Muscle layer of duodenum (tissue), 2 donors: ENCODE data around the gene SSBP3.

ENCODE experiments used
- H3K27ac ChIP-seq: one replicate; pipeline ENCODE4 v1.7.0; 2013; ENCODE audit warnings: mild to moderate bottlenecking, low read length
- H3K27me3 ChIP-seq: one replicate; pipeline ENCODE4 v1.7.0; 2013; ENCODE audit warnings: low read depth, mild to moderate bottlenecking, control low read depth, low read length
- H3K36me3 ChIP-seq, 2 donors: one replicate each; pipeline ENCODE4 v1.7.0; 2013; ENCODE audit warnings: low read length in 2 of 2, control low read depth in 1 of 2, mild to moderate bottlenecking in 1 of 2; ENCODE audit not compliant: insufficient read depth in 2 of 2, control insufficient read depth in 1 of 2
- H3K4me1 ChIP-seq, 2 donors: one replicate each; pipeline ENCODE4 v1.7.0; 2013; ENCODE audit warnings: low read length in 2 of 2, mild to moderate bottlenecking in 2 of 2, control low read depth in 1 of 2, moderate library complexity in 1 of 2; ENCODE audit not compliant: insufficient read depth in 2 of 2, control insufficient read depth in 1 of 2
- H3K4me3 ChIP-seq, 2 donors: one replicate each; pipeline ENCODE4 v1.7.0; 2013; ENCODE audit warnings: low read length in 2 of 2, low read depth in 1 of 2, mild to moderate bottlenecking in 1 of 2
- H3K9me3 ChIP-seq, 2 donors: one replicate each; pipeline ENCODE4 v1.7.0; 2013; ENCODE audit warnings: low read length in 2 of 2, control low read depth in 1 of 2, mild to moderate bottlenecking in 1 of 2; ENCODE audit not compliant: control insufficient read depth in 1 of 2
- donor health status: healthy.

Gene SSBP3

DNA sequence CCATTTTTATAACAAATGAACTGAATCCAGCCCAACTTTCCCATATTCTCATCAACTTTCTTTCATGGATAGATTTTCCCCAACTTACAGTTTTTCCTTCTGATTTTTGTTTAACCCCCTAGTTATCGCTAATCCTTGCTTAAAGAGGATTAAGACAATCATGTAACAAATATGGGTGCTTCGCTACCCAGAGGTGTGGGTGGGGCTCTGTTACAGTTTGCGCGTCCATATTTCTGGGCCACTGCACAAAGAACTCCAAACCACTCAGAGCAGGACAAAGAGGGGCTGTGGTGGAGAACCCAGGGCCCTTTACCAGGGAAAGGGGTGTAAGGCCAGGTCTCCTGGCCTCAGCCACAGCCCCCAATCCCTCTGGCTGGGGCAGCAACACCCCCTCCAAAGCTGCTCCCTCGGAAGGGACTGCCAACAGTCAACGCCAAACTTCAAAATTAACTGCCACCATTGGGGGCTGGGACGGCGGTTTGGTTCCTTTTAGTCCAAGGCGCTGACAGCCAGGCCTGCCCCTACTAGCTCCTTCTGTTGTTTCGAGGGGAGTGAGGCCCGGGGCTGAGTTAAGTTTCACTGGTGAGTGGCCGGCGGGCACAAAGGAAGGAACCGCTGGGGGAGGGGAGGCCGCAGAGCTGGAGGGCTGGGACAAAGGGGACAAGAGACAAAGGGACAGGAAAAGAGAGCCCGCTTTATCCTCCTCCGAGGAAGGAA lies 27.9 kb downstream of the SSBP3 start:
- Histone ChIP-seq H3K4me1 (peaks cover 7 to 32% of the 10 kb centered on the region in 2 donors), H3K27me3 (no peaks in the 10 kb centered on the region), H3K4me3 (no peak overlapping the region), H3K9me3 (no peaks in the 10 kb centered on the region), H3K27ac (no peak overlapping the region), H3K36me3 (no peaks in the 10 kb centered on the region)

DNA sequence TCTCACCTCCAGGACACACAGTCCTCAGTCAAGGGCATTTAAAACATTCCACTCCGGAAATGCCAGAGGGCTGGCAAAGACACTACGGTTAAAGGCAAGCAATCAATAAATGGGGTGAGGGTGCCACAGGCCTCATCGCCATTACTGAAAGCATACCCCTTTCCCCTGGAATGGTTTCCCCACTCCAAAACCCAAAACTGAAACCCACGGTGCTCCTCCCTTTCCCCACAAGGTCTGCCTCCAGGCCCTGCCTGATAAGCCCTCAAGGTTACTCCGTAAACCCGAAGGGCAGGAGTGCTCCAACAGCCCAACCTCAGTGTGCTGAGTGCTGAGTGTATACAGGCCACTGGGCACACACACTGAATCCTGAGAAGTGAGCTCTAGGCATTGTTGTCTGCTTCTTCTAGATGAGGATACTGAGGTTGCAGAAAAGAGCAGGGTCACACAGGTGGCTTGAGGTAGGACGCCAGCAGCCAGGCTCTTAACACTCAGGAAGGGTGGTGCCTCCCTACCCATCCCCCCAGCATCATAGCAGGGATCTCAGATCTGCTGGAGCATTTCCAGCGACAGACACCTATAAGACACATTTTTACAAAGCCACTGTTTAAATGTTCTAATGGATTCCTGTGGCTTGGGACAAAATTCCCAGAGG lies 29.0 kb downstream of the SSBP3 start:
- Histone ChIP-seq H3K4me1 (peaks cover 7 to 37% of the 10 kb centered on the region in 2 donors), H3K4me3 (no peak overlapping the region), H3K27me3 (no peaks in the 10 kb centered on the region), H3K36me3 (no peaks in the 10 kb centered on the region), H3K9me3 (no peaks in the 10 kb centered on the region), H3K27ac (no peak overlapping the region)

DNA sequence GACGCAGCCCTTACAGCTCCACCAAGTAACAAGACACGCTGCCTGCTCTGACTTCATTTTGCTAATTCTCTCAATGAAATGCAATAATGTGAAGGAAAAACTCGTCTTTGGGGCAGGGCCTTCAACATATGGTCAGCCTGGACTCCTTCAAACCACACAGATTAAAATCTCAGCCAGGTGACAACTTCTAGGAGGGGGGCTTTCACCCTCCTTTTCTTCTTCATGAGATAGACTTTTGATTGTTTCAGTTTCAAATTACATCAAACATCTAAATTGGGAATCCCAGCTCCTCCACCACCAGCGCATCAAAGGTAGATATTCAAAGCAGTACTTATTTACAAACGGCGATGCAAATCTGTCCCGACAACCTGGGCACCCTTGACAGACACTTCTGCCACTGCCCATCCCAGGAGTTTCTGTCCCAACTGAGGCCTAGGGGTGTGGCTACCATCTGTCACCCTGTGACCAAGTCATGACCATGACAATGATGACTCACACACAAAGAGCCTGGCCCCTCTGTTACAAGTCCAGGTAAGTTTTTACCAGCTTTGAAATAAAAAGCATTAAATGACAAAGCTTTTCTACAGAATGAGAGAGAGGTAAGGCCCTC lies 29.7 kb downstream of the SSBP3 start:
- Histone ChIP-seq H3K4me3 (no peak overlapping the region), H3K9me3 (no peaks in the 10 kb centered on the region), H3K27ac (no peak overlapping the region), H3K4me1 (peaks cover 7 to 43% of the 10 kb centered on the region in 2 donors), H3K36me3 (no peaks in the 10 kb centered on the region), H3K27me3 (no peaks in the 10 kb centered on the region)

DNA sequence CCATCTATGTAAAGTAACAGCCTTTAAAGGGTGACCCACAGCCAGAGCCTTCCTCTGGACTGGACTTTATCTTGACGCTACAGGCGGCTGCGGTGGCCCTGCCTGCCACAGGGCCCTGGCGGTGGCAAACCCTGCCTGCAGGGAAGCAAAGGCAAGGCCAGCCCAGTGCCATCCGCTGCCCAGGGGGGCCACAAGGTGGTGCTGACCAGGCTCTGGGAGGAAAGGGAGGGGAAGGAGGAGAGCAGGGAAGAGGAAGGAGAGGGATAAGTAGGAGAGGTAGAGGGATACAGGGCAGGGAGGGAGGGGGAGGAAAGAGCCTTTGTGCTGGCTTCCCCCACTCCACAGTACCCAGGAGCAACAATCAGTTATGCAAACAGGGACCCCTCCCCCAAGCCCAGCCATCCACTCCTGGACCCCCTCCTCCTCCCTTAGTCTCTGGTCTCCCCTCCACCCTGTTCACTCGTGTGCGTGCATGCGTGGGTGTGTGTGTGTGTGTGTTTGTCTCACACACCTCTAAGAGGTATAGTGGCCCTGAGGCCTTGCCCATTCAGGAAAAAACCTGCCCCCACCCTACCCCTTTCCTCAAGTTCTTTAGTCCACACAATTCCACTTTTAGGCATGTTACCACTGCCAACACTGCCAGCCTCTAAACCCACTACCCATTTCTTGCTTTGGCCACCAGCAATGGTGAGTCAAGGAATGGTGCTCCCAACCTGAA lies 30.3 kb downstream of the SSBP3 start:
- H3K36me3 ChIP-seq = no peaks in the 10 kb centered on the region
- H3K27me3 ChIP-seq = no peaks in the 10 kb centered on the region
- no peak overlapping the region for H3K4me3 ChIP-seq
- H3K9me3 ChIP-seq = no peaks in the 10 kb centered on the region
- no peak overlapping the region for H3K27ac ChIP-seq
- H3K4me1 ChIP-seq = peaks cover 7 to 50% of the 10 kb centered on the region in 2 donors

DNA sequence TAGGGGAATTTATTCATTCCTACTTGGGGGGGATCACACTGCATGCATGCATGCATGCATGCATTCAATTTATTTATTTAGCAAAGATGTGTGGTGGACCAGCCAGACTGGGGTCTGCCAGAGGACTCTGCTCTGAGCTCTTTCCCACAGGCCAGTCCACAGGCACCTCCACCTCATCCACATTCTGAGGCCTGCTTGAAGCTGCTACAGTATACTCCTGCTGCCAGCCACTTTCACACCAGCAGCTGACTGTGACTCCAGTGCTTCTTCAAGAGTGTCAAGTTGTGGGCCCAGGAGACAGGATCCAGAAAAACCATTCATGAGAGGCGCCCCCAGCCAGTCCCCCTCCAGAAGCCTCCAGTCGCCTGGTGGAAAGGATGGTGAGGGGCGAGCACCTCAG lies 30.9 kb downstream of the SSBP3 start:
- no peak overlapping the region for H3K4me3 ChIP-seq
- H3K27ac ChIP-seq = no peak overlapping the region
- H3K9me3 ChIP-seq = no peaks in the 10 kb centered on the region
- no peaks in the 10 kb centered on the region for H3K27me3 ChIP-seq
- H3K36me3 ChIP-seq = no peaks in the 10 kb centered on the region
- H3K4me1 ChIP-seq = peaks cover 5 to 51% of the 10 kb centered on the region in 2 donors

DNA sequence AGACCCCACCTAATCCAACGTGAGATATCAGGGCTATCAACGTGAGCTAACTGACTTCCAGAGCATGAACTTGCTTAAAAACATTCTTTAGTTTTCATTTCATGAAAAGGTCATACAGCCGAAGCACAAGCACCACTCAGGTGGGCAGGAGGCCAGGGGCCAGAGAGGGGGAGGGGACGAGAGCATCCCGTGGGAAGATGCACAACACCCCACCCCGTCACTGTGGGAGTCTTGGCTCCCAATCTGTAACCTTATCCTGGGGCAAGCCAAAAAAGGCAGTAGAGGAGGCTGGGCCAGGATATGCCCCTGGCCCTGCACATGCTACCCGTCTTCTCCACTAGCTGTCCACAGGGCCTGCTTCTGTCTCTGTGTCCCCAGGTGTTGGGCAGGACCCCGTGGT lies 31.4 kb downstream of the SSBP3 start:
- Histone ChIP-seq H3K4me1 (peaks cover 4 to 47% of the 10 kb centered on the region in 2 donors), H3K4me3 (no peak overlapping the region), H3K27ac (no peak overlapping the region), H3K27me3 (no peaks in the 10 kb centered on the region), H3K9me3 (no peaks in the 10 kb centered on the region), H3K36me3 (no peaks in the 10 kb centered on the region)

DNA sequence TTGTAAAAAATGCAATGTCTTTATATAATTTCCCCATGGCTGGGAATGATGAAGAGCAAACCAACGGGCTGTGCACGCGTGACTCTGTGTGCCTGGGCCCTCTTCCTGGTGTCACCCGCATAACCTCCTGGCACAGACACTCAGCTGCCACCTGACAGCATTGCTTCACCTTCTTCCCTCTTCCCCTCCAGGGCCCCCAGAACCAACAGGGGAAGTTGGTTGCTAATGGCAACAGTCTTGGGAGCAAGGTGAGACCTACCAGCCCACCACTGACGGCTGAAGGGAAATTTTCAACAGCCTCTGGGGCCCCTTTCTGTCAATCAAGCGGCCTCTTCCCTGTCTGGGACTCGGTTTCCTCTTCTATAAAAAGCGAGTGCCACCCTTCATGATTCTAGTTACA lies 33.2 kb downstream of the SSBP3 start:
- Histone ChIP-seq H3K36me3 (no peaks in the 10 kb centered on the region), H3K4me1 (peaks cover 4 to 36% of the 10 kb centered on the region in 2 donors), H3K4me3 (no peak overlapping the region), H3K27me3 (no peaks in the 10 kb centered on the region), H3K9me3 (no peaks in the 10 kb centered on the region), H3K27ac (no peak overlapping the region)

DNA sequence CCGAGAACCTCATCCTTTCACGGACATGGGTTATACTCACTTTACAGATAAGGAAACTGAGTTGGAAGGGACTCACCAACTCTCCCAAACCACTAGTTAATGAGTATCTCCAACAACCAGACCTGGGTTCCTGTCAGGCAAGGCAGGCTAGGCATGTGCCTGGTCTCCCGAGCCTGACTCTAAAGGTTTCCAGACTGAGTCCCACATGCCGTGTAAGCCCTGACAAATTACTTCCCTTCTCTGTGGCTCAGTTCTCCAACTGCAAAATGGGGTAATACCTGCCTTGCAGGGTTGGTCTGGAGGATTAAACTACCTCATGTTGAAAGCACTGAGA lies 34.3 kb downstream of the SSBP3 start:
- no peak overlapping the region for H3K27ac ChIP-seq

DNA sequence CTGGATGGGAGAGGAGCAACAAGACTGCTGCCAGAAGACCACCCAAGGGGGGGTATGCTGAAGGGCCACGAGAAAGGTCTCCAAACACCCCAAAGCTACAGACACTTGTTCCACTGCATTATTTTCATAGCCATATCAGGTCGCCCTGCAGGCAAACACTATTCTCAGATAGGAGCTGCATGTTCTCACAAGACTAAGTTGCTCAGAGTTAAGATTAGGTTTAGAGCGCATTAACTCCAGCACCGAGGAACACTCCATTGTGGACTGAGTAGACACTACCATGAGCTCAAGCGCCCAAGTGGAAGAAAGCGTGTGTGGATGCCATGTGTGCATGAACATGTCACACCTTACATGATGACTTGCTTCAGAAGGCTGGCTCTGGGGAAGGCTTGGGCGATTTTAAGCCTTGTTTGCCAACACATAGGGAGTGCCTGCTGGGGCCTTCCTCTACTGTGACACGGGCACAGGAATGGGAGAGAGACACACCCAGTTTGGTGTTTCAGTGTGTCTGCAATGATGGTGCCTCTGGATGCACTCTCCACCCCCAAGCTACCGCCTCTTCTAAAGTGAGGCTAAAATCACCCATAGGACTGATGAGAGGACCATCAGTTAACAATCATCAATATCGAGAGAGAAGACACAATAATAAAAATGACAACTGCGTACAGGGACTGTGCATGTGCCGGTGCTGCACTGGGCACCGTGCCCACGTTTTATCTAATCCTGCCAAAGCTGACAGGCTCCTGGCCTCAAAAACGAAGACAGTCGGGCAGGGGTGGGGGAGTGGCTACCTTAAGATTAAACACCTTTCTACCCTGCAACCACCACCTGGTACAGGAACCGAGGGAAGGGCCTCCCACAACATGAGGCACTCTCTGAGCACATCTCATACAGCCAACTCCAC lies 34.9 kb downstream of the SSBP3 start:
- Histone ChIP-seq H3K27ac (no peak overlapping the region), H3K4me3 (no peak overlapping the region), H3K4me1 (peaks cover 0 to 36% of the 10 kb centered on the region in 2 donors), H3K36me3 (no peaks in the 10 kb centered on the region), H3K9me3 (no peaks in the 10 kb centered on the region), H3K27me3 (no peaks in the 10 kb centered on the region)

More for the DNA sequence above, 34.3 kb downstream of the SSBP3 start:
- Histone ChIP-seq H3K4me1 (peaks cover 3 to 36% of the 10 kb centered on the region in 2 donors), H3K36me3 (no peaks in the 10 kb centered on the region), H3K9me3 (no peaks in the 10 kb centered on the region), H3K4me3 (no peak overlapping the region), H3K27me3 (no peaks in the 10 kb centered on the region)

DNA sequence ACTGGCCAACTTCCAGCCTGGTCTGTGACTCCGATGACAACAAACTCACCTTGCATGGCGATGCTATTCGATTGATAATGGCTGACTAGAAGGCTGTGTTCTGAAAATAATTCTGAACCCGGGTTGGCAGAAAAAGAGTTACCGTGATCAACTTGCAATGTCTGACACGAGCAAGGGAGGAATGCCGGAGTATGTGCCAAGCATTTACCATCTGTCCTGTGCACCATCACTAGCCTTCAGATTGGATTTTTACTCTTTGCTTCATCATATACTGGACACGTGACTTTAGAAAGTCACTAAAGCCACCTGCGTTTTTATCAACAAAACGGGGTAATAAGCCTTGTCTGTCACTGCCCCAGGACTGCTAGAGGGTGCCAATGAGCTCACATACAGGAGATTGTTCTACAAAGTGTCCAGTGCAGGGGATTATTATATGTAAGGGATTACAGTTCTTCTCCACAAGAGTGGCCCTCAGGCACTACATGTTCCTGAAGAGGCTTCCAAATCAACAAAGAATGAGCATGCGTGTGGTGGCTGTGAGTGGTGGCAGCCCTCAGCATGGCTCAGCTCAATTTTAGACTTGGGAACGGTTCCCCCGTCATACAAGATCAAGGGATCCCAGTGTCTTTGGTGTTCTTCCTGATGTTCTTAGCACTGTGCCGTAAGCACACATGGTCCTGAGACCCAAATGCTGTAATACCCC lies 35.8 kb downstream of the SSBP3 start:
- no peaks in the 10 kb centered on the region for H3K27me3 ChIP-seq
- H3K36me3 ChIP-seq = no peaks in the 10 kb centered on the region
- no peak overlapping the region for H3K4me3 ChIP-seq
- peaks cover 0 to 36% of the 10 kb centered on the region in 2 donors for H3K4me1 ChIP-seq
- no peaks in the 10 kb centered on the region for H3K9me3 ChIP-seq
- H3K27ac ChIP-seq = no peak overlapping the region
